ENCODE data around the gene ACSL1. TPM values are rescaled to one million over a fixed set of nuclear protein-coding genes. Genes with fewer than 3 reads are reported as not detected.

Gene ACSL1
- total and polyA plus RNA-seq, 2 of the 8 experiments (the other 6 are each of a cell fraction or from before 2014, with no cell fraction given), result 2.3 to 8.7 TPM

- TF ChIP-seq TCF12 (IDR thresholded peaks at IDR 0.05; ENCODE audit: low read depth, low read length), result no peak
- TF ChIP-seq MAFK (IDR thresholded peaks at IDR 0.05; ENCODE audit: low read depth, low read length), result no peak
- no peak for TF ChIP-seq ASH2L (IDR thresholded peaks at IDR 0.05; ENCODE audit: low read length)
Measured at GRCh38 chr4:184817494-184818215, 8.1 kb downstream of the ACSL1 start (continued).

Data from H1 (cell line).